Daoy (cell line): ENCODE data around the gene ZNF581. TPM values are rescaled to one million over a fixed set of nuclear protein-coding genes. Genes with fewer than 3 reads are reported as not detected.

ENCODE experiments used
- DNase-seq: peaks from one replicate; pipeline ENCODE4 v3.0.0-alpha.2; 2015; ENCODE audit warnings: low read depth
- total RNA-seq: library from RNA; depleted of rRNA; stranded (reverse); fragments of >200 nt; shearing (Covaris generic); gene quantifications from 2 replicates; pipeline ENCODE4 v1.2.3, GENCODE V29; 2014

The ZNF581 gene
- total RNA-seq, 1 experiment from 2014 or later = 15.9 TPM

DNA sequence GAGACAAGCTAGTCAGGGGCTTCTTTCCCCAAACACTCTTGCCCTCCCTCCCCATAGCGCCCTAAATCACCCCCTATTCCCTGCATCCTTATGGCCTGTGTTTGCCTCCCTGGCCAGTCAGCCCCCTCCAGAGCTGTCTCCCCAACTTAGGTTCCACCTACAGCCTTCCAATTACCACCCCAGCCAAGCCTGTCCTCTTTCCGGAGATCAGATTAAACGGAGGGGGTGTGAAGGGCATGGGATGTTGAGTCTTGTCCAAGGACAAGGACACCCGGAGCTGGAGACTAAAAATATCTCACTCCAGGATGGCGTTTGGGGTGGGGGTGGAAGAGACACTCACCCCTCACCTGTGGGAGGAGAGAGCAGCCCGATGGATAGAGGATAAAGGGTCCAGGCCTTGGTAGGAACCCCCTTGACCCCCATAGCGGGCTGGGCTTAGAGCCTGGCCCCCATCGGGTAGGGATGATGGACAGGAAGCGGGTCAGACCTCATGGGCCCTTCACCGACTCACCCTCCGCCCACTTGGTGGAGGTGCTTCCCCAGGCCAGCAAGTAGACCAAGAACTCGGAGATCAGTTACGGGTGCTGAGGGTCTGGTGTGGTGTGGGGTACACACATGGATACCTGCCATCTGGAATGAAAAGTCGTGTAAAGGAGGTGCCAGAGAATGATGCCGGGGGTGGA, 32.0 kb upstream of the ZNF581 start:
- DNase-seq = no peak

DNA sequence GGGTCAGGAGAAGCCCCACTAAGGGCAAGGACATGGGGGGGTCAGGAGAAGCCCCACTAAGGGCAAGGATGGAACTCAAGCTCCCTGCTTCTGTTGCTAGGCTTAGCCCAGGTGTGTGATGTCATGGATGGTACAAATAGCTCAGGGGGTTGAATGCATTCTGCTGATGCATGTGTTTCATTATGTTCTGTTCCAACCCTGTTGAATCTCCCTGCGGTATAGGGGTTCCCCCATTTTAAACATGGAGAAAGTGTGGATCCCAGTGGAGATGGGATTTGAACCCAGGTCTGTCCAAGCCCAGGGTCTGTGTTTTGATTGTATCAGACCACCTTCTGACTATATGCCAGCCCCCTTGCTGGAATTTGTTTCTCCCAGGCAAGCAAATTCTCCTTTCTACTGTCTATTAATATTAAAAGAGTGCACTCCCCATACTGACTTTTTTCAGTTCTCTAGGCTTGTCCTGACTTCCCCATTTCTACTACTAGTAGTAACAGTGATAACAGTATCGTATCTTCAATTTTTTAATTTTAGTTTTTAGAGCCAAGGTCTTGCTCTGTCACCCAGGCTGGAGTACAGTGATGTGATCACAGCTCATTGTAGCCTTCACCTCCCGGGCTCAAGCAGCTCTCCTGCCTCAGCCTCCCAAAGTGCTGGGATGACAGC, 31.3 kb upstream of the ZNF581 start:
- no peak for DNase-seq

DNA sequence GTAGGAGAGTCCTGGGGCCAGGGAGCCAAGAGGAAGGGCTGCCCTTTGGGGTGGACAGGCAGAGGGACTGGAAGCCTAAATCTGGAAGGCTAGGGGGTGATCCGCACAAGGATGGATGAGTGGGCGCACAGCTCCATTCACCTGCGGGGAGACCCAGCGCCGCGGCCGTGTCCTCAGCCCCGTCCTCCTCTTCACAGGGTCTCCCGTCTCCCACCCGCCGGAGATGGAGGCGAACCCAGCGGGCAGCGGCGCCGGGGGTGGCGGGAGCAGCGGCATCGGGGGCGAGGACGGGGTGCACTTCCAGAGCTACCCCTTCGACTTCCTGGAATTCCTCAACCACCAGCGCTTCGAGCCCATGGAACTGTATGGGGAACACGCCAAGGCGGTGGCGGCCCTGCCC, 30.1 kb upstream of the ZNF581 start:
- DNase-seq = no peak

DNA sequence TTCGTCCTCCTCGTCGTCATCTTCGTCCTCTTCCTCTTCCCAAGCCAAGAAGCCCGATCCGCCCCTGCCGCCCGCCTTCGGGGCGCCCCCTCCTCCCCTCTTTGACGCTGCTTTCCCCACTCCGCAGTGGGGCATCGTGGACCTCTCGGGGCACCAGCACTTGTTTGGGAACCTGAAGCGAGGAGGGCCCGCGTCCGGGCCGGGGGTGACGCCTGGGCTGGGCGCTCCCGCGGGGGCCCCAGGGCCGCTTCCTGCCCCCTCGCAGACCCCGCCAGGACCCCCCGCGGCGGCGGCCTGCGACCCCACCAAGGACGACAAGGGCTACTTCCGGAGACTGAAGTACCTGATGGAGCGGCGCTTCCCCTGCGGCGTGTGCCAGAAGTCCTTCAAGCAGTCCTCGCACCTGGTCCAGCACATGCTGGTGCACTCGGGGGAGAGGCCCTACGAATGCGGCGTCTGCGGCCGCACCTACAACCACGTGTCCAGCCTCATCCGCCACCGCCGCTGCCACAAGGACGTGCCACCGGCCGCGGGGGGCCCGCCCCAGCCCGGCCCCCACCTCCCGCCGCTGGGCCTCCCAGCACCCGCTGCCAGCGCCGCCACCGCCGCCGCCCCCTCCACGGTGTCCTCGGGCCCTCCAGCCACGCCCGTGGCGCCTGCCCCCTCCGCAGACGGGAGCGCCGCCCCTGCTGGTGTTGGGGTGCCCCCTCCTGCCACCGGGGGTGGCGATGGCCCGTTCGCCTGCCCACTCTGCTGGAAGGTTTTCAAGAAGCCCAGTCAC, 29.3 kb upstream of the ZNF581 start:
- DNase-seq = no peak

- no peak for DNase-seq
Measured at GRCh38 chr19:55614711-55615542, 28.5 kb upstream of the ZNF581 start.

GRCh38 chr19:55615543-55616394, 27.7 kb upstream of the ZNF581 start:
- DNase-seq = no peak

DNA sequence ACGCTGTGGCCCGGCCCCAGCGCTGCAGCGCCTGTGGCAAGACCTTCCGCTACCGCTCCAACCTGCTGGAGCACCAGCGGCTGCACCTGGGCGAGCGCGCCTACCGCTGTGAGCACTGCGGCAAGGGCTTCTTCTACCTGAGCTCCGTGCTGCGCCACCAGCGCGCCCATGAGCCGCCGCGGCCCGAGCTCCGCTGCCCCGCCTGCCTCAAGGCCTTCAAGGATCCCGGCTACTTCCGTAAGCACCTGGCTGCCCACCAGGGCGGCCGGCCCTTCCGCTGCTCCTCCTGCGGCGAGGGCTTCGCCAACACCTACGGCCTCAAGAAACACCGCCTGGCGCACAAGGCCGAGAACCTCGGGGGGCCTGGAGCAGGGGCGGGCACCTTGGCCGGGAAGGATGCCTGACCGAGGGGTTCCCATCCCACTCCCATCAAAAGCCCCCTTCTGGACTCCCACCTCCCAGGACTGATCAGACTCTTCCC, 27.0 kb upstream of the ZNF581 start:
- no peak for DNase-seq

GRCh38 chr19:55617426-55617825, 26.0 kb upstream of the ZNF581 start:
- no peak for DNase-seq

DNA sequence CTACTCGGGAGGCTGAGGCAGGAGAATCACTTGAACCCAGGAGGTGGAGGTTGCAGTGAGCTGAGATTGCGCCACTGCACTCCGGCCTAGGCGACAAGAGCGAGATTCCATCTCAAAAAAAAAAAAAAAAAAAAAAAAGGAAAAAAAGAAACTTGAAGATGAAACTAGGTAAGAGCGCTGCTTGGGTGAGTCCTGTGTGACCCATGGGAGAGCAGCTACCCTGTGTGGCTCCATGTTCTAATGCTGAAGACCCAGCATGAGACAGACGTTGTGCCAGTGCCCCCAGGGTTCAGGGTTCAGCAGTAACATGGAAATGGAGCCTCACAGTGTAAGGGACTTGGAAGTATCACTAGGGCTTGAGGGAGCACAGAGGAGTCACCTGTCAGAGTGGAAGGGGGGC, 25.0 kb upstream of the ZNF581 start:
- no peak for DNase-seq

- DNase-seq = no peak
Measured at GRCh38 chr19:55619286-55619685, 24.2 kb upstream of the ZNF581 start.

DNA sequence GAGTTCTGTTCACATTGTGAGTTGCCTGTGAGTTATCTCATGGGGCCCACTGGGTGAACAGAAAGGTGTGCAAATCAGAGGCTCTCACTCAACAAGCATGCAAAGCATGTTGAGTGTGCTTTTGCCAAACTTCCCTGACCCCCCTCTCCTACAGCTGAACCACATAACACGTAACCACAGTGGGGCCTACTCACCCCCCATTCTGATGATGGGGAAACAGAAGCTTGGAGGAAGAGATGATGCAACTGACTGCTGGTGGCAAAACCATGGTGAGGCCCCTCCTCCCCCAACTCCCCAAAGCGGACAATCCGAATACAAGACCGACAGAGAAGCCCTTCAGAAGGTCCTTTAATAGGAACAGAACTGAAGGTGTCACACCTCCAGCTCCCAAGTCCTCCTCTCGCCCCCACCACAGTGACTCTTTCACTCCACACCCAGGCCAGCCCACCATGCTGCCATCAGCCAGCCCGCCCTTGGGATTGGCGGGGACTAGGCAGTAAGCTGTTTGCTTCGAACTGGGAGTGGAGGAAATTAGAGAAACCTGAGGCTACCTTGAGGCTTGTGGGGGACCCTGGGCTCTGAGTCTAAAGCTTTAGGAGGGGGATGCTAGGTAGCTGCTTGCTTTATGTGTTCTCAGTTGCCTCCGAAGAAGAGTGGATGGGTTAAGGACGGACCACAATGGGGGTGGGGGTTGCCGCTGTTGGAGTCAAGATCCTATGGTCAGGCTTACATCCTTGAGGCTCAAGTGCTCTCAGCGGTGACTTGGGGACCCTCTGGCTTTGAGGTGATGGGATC, 22.8 kb upstream of the ZNF581 start:
- DNase-seq = no peak

DNA sequence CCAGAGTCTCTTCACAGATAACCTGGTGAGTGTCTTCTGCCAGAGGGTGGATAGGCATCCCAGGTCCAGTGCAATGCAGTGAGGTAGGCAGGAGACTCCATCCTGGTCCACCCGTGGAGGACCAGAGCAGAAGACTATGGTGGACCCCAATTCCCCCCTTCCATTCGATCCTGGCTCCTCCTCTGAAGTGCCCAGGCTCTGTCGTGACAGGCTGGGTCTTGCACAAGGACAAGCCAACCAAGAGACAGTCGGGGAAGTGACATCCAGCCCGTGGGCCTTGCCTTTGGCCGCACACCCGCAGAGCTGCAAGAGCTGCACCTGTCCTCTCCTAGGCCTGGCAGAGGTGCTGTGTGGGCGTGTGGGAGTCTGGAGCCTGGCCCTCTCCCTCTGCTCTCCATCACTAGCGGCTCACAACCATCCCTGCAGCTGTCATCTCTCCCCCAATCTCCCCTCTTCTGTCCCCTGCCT, 22.2 kb upstream of the ZNF581 start:
- DNase-seq = no peak

- DNase-seq = no peak
Measured at GRCh38 chr19:55621673-55622231, 21.7 kb upstream of the ZNF581 start.

GRCh38 chr19:55622242-55622969, 21.0 kb upstream of the ZNF581 start:
- no peak for DNase-seq

DNA sequence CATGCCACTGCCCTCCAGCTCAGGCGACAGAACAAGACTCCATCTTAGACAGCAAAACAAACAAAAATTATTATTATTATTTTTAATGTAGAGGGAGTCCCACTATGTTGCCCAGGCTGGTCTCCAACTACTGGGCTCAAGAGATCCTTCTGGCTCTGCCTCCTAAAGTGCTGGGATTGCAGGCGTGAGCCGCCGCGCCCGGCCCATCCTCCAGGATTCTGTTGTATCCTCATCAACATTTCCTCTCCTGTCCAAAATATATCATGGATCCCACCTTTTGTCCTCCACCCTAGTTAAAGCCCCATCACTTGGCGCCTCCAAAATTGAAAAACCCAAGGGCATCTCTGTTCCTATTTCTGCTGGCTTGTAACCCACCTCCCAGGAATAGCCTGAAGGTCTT, 20.3 kb upstream of the ZNF581 start:
- no peak for DNase-seq

GRCh38 chr19:55623561-55623960, 19.9 kb upstream of the ZNF581 start:
- DNase-seq = no peak

- peak; percentile 96 for DNase-seq
Measured at GRCh38 chr19:55624109-55625003, 19.1 kb upstream of the ZNF581 start, which contains the start of gene ZNF784. ZNF784 (minus strand) TSS chr19:55624566; CDS start chr19:55624561, 5 bp downstream.

DNA sequence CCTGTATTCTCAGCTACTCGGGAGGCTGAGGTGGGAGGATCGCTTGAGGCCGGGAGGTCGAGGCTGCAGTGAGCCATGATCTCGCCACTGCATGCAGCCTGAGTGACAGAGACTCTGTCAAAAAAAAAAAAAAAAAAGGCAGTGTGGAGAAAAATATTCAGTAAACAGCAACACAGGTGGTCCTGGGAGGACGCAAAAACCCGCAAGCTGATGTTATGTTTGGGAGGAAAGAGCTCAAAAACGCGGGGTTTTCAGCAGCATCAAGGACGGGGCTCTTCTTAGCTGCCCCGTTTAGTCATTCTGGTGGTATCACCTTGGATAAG, 18.5 kb upstream of the ZNF581 start:
- DNase-seq = no peak
